Right kidney (tissue), 1 donor: Measurements from ENCODE around the gene RPS21.
"Not testable (repeated sequence)": the region's sequence is repeated elsewhere in the genome, so short reads cannot be mapped to it uniquely, and the experiment has no call there.

Source experiments
- DNase-seq: peaks from one replicate; pipeline ENCODE4 v3.0.0-alpha.2; 2016

The RPS21 gene

GRCh38 chr20:62363920-62364851 lies 22.7 kb upstream of the RPS21 start:
- peak; percentile 17 for DNase-seq

GRCh38 chr20:62364911-62365736 lies 21.8 kb upstream of the RPS21 start:
- peak; percentile 36 for DNase-seq

GRCh38 chr20:62365814-62366369 lies 21.0 kb upstream of the RPS21 start:
- no peak for DNase-seq

DNA sequence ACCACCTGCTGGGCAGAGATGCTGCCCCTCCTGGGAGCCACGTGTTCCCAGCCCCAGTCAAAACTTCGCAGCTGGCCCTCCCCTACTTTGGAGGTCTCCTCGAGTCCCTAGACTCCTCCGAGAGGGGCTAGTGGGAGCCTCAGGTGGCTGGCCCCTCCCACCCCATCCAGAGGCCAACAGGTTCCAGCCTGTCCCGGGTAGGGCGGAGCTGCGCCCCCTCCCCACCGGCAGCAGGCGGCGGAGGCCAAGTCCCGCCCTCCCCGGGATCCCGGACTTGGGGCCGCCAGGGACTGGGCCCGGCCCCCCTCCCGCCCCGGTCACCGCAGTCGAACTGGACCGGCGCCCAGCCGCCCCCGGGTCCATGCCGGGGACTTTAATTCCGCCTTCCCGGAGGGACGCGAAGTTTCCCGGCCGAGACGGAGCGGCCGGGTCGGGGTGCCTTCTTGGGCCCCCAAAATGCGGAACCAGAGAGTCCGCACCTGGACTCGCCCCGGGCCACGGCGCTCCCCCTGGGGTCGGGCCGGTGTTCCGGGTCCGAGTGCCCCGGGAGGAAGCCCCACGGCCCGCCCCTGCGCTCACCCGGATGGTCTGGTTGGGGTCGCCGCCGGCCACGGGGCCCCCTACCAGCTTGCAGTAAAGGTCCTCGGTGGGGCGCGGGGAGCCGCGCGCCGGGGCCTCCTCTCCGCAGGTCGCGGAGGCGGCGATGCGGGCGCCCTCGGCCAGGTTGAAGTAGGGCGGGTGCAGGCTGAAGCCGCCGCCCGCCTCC lies 20.4 kb upstream of the RPS21 start:
- DNase-seq: peak; percentile 69

DNA sequence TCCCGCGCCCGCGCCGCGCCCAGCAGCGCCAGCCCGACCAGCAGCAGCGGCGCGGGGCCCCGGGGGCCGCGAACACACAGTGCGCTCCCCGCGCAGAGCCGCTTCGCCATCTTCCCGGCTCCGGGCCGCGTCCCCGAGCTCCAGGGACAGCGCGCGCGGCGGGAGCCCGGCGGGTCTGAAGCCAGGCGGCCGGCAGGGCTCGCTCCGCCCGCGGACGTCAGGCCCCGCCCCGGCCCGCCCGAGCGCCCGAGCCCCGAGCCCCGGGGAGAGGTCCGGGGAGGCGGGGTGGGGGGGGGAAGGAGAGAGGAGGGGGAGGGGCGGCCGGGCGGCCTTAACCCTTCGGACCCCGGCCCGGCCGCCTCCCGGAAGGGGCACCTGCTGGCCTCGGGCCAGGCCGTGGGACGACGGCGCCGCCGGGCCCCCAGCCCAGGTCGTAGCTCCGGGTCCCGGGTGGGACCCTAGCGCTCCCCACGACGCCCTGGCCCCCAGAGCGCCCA lies 19.7 kb upstream of the RPS21 start, which contains the start of gene LAMA5:
Gene LAMA5, minus strand, starts transcription at position 177 of the 497 bp plus-strand sequence. Its CDS starts 67 bp downstream, at position 110.
- DNase-seq: no peak

DNA sequence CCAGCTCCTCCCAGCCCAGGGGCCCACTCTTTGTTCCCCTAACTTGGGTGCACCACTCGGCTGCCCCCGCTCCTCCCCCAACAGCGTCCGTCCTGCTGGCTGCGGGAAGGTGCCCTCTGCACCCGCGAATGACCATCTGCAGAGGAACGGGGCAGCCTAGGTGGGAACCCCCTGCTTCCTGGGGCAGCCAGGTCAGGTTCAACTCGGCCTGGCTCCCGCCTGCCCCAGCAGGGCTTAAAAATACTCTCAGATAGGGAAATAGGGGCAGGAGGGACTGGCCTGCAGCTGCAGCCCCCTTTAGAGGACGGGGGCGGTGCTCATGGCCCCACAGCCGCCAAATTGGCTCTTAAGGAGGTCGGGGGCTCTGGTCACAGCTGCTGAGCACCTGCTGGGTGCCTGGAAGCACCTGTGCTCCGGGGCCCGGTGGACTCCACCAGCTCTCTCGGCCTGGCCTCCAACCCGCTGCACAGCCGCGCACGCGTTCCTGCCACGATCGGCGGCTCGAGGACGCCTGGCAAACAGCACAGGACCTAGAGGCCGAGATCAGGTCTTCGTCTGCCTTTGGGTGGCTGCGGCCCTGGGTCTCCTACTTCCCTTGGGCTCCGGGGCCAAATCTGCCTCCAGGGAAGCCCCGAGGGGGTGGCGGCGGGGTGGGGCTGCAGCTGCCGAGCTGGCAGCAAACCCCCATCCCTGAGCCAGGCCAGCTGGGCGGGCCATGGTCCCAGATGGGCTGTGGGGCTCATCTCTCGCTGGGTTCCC lies 19.1 kb upstream of the RPS21 start:
- peak; percentile 79 for DNase-seq

DNA sequence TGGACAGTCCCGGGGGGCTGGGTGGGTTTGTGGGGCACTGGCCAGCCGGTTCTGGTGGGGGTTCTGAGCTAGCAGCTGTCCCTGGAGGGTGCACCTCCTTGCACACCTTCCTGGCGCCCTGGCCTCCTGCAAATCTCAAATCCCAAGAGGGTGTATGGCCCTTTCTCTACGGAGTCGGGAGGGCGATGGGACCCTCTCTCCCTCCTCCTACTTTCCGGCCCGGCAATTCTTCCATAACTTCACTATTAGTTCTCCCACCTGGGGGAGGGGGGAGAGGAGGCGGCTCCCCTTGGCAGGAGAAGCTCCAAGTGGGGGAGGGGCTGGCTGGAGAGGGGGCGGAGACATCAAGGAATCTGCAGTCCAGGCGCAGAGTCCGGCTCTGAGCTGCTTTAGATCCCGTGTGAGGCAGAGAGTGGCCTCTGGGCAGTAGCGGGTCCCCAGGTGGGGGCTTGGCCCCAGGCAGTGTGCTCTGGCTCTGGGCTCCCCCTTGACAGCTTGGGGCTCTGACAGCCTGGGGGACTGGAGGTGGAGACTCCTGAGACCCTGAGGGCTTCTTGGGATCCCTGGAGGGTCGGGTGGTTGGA lies 18.4 kb upstream of the RPS21 start:
- peak; percentile 73 for DNase-seq

DNA sequence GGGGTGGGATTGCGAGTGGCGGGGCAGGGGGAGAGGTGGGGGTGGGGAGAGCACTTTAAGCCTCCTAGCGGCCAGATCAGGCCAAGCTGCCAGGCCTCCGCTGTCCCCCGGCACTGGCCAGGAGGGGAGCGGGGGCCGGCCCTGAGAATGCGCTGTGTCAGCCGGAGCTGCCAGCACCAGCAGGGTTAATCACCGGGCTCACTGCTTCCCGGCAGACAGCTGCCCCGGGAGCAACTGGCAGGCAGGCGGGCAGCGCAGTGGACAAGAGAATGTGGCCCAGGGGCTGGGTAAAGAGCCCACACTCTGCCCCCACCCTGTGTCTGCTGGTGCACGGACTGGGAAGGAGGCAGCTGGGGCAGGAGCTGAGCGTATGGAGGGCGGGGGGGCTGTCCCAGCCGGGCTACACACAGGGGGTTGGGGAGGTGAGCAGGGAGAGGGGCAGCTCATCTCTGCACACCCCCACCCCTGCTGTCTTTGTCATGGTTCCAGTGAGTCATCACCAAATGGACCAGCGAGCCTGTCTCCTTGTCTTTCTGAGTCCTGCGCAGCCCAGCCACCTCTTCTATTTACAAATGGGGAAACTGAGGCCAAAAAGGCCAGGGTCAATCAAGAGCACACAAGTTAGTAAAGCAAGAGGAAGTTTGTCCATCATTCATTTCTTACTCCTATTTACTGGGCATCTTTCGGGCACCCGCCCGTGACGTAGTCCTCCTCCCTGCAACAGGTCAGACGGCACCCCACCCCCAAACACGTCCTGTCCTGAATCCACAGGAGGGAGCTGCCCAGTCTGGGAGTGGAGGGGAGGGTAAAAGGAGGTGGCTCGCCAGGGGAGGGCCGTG lies 17.7 kb upstream of the RPS21 start:
- DNase-seq: peak; percentile 56

DNA sequence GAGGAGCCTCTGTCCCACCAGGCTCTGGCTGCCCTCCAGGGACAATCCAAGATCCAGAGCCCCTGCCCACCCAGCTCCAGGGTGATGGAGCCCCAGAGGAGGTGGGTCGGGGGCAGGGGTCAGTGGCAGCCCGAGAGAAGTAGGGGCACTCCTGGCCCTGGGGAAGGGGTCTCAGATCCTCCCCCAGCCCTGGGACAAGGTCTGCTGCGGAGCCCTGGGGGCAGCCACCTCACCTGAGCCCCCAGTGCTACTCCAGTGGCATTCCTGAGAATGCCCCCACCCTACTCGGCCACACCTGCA lies 17.1 kb upstream of the RPS21 start:
- peak; percentile 9 for DNase-seq

- peak; percentile 32 for DNase-seq
Observed at GRCh38 chr20:62370115-62370806, 16.6 kb upstream of the RPS21 start.

DNA sequence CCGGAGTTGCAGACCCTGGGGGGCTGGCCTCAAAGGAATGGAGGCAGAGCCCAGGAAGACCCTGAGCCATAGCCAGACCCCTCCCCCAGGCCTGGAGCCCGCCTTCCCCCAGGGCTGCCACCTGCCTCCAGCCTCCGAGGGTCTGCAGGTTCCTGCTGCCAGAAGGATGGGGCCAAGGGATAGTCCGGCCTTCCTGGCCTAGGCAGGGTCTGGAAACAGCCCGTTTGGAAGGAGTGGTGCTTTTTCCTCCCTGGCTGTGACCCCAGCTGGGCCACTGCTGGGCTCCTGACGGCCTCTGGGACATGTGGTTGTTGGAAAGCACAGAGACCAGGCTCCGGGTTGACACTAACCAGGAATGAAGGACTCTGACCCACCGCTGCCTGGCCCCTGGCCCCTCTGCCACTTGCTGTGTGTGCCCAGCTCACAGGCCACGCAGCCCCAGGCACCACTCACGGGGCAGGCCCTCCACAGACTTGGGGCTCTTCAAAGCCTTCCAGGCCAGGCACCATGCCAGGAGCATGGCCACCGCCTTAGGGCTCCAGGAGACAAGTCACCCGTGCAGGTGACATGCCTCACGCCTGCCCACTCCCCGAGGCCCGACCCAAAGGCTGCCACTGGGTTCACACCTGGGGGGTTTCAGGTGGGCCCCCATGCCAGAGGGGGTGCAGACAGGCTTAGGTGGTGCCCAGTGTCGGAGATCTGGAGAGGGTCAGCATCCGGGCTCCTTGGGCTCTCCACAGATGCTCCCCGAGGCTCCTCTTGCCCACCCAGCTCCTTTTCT lies 15.9 kb upstream of the RPS21 start:
- DNase-seq: no peak

DNA sequence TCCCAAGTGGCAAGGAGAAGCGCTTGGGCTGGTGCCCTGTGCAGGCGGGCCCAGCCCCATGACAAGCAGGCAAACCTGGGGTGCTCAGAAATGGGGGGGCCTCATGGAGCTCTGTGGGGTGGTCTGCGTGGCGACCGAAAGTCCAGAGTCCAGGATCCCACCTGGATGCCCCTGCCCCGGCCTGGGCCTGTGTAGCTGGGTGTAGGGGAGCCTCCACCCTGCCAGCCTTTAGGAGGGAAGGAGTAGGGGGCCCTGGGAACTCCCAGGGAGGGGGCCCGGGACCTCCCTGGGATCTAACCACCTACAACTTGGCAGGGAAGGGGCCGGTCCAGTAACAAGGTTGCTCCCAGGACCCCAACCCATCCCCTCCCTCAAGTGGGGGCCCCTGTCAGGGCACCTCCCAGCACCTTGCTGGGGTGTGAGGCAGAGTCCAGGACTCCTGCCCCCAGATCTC lies 15.3 kb upstream of the RPS21 start:
- DNase-seq: no peak

DNA sequence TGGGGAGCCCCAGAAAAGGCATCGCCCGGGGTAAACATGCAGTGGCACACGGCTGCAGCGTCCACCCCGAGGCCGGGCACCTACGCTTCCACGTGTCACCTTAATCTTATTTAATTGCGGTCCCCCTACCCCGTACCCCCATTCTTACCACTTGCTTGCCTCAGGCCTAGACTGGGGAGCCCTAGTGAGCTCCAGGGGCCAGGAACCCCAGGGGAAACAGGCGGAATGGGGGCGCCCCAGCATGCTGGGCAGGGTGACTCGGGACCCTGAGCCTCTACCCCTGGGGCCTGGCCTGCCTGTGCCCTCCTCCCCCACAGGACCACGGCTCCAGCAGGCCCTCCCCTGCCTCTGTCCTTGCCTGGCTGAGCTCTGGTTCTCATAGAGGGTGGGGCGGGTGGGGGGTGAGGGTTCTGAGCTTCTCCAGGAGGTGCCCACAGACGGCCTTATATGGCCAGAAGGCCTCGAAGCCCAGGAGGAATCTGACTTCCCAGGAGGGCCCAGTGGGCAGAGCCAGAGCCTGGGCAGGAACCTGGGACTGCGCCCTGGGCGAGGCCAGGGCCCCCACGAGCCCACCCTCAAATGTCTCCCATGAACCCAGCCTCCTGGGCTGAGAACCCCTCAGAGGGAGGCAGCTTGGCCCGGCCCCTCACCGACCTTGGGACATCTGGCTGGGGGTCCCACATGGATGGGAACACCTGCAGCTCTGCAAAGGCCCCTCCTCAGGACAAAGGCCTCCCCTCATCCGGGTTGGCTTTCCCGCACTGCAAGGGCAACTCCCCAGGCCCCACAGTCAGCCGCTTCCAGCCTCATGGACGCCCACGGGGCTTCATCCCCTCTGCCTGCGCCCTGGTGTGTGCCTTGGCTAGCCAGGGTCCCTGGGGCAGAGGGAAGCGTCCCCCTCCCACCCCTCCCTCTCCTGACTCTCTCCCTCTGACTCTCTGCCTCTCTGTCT lies 14.6 kb upstream of the RPS21 start:
- no peak for DNase-seq

DNA sequence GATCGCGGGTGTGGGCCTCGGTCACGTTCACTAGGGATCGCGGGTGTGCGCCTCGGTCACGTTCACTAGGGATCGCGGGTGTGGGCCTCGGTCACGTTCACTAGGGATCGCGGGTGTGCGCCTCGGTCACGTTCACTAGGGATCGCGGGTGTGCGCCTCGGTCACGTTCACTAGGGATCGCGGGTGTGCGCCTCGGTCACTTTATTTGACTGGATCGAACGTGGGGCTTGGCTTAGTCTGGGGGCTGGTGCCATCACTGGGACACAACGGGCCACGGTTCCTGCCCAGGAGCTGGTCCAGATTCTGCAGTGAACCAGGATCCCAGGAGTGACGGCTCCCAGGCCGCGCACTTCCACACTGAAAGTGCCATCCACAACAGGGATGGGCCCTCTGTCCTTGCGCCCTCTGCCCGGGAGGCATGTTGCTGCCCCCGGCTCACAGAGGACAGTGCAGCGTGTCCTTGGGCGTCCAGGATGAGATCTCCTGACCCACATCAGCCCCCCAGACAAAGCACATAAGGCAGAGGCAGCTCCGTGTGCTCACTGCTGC lies 13.2 kb upstream of the RPS21 start:
- DNase-seq: not testable (repeated sequence)

DNA sequence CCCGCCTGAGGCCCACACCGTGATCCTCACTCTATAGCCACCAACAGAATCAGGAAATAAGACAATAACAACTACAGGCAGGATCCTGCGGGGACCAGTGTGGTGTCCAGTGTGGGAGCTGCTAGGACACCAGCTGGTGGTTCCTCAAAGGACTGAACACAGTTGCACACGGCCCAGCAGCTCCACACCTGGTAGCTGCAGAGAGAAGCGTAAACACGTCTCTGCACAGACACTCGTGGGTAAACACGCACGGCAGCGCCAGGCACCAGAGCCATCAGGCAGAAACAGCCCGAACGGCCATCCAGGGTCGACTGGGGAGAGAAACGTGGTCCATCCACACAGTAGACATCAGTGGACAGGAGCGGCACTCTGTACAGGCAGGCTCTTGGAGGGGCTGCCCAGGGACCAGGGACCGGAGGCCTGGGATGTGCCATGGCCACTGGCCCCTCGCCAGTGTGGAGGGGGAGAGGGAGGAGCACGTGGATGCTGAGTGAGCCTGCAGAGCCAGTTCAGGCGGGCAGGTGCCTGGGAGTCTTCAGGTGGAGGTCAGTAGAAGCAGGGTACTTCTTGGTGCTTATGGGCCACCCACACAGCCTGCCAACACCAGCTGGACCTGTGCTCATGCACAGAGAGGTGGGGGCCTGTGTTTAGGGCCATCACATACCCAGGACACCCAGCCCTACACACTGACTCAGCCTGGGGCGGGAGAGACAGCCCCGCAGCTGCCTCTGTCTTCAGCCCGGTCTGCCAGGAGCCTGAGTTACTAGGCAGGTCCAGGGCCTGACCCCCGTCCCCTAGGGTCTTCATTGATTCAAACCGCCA lies 12.4 kb upstream of the RPS21 start:
- peak; percentile 34 for DNase-seq
